ENCODE measurements around the gene MTMR11. TPM values are rescaled to one million over a fixed set of nuclear protein-coding genes. Genes with fewer than 3 reads are reported as not detected.

MTMR11 gene
- total RNA-seq, 1 experiment from 2014 or later = 7.1 TPM

- TF ChIP-seq ZNF532 (CRISPR knock-in tag; IDR thresholded peaks at IDR 0.05; ENCODE audit: borderline replicate concordance) = no peak
- no peak; the same call in 1 of the 2 replicates for TF ChIP-seq FOXP4 (CRISPR knock-in tag; IDR thresholded peaks at IDR 0.05)
- no peak for TF ChIP-seq GABPB1 (CRISPR knock-in tag; IDR thresholded peaks at IDR 0.05)
- 0 out of 2 replicates have a peak, but pooled peaks have one; percentile 17 for TF ChIP-seq ZBTB21 (CRISPR knock-in tag; IDR thresholded peaks at IDR 0.05; ENCODE audit: borderline replicate concordance)
- TF ChIP-seq HMGA2 (CRISPR knock-in tag; IDR thresholded peaks at IDR 0.05) = no peak
- TF ChIP-seq ATF2 (CRISPR knock-in tag; IDR thresholded peaks at IDR 0.05; ENCODE audit: borderline replicate concordance, low read depth) = no peak
- no peak for TF ChIP-seq EMX1 (CRISPR knock-in tag; IDR thresholded peaks at IDR 0.05)
- TF ChIP-seq FOXK1 (CRISPR knock-in tag; IDR thresholded peaks at IDR 0.05) = no peak
- TF ChIP-seq CBFB (CRISPR knock-in tag; IDR thresholded peaks at IDR 0.05; ENCODE audit: low read depth) = no peak
- TF ChIP-seq OVOL2 (CRISPR knock-in tag; IDR thresholded peaks at IDR 0.05; ENCODE audit: borderline replicate concordance) = no peak
- peak; percentile 61; the same call in 1 of the 2 replicates for TF ChIP-seq HMGXB4 (CRISPR knock-in tag; IDR thresholded peaks at IDR 0.05)
- no peak for TF ChIP-seq ZNF219 (CRISPR knock-in tag; IDR thresholded peaks at IDR 0.05; ENCODE audit: borderline replicate concordance)
- TF ChIP-seq JUN (CRISPR knock-in tag; IDR thresholded peaks at IDR 0.05) = no peak
- no peak for TF ChIP-seq SOX15 (CRISPR knock-in tag; IDR thresholded peaks at IDR 0.05)
- 0 out of 2 replicates have a peak, but pooled peaks have one; percentile 9 for TF ChIP-seq ATF3 (CRISPR knock-in tag; conservative IDR thresholded peaks at IDR 0.05)
Measured at GRCh38 chr1:149899460-149900284, 37.0 kb downstream of the MTMR11 start, which contains the start of gene BOLA1 (continued).

- peaks cover 10% of the 10 kb centered on the region for H3K9me3 Mint-ChIP-seq
- H3K27ac Mint-ChIP-seq = no peak overlapping the region
- H3K36me3 Mint-ChIP-seq = peaks cover 4% of the 10 kb centered on the region; the same call in 1 of the 2 replicates
- DNase-seq (ENCODE audit: low spot score) = no peak
- peaks cover 15% of the 10 kb centered on the region for H3K4me1 Mint-ChIP-seq
- ATAC-seq = no peak
- no peaks in the 10 kb centered on the region; the same call in 1 of the 2 replicates for H3K27me3 Mint-ChIP-seq (ENCODE audit: low read depth)
- H3K4me3 Mint-ChIP-seq = no peak overlapping the region
- ChIA-PET POLR2A (no interaction called here), CTCF (no interaction called here)
- TF ChIP-seq GTF2I (CRISPR knock-in tag; conservative IDR thresholded peaks at IDR 0.05) (no peak), E2F1 (CRISPR knock-in tag; IDR thresholded peaks at IDR 0.05) (no peak), ATF3 (CRISPR knock-in tag; conservative IDR thresholded peaks at IDR 0.05) (no peak), SMAD3 (CRISPR knock-in tag; IDR thresholded peaks at IDR 0.05; ENCODE audit: borderline replicate concordance) (no peak), ZNF671 (CRISPR knock-in tag; IDR thresholded peaks at IDR 0.05) (no peak), ZBTB43 (CRISPR knock-in tag; IDR thresholded peaks at IDR 0.05) (no peak), ATF1 (CRISPR knock-in tag; IDR thresholded peaks at IDR 0.05) (no peak), CBFB (CRISPR knock-in tag; IDR thresholded peaks at IDR 0.05; ENCODE audit: low read depth) (no peak), NFE2L1 (CRISPR knock-in tag; IDR thresholded peaks at IDR 0.05) (no peak)
Measured at GRCh38 chr1:149896575-149896974, 40.1 kb downstream of the MTMR11 start.
